ENCODE measurements around the gene DRC3. TPM values are rescaled to one million over a fixed set of nuclear protein-coding genes. Genes with fewer than 3 reads are reported as not detected.
"Not testable (repeated sequence)": the region's sequence is repeated elsewhere in the genome, so short reads cannot be mapped to it uniquely, and the experiment has no call there.

The DRC3 gene
- total RNA-seq, 1 experiment from 2014 or later = 0.69 TPM

DNA sequence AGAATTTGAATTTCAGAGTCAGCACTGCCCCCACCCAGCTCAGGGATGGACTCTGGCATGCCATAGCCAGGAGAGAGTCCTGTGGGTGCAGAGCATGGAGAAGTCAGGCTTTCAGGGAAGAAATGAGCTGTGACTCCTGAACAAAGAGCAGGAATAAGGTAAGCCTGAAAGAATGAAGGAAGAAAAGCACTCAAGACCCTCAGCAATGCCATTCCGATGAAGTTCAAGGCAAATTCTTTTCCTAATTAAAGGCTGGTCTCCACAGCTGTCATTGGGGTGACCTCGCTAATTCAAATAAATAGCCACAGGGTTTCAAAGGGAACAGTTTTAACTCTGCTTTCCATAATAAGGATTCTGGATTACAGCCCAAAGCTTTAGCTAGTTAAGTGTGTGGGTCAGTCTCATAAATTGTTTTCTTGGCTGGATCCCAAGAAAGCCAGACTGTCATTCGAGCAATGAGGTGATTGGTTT, 32.2 kb upstream of the DRC3 start:
- DNase-seq (ENCODE audit: low read depth) = peak; percentile 90

DNA sequence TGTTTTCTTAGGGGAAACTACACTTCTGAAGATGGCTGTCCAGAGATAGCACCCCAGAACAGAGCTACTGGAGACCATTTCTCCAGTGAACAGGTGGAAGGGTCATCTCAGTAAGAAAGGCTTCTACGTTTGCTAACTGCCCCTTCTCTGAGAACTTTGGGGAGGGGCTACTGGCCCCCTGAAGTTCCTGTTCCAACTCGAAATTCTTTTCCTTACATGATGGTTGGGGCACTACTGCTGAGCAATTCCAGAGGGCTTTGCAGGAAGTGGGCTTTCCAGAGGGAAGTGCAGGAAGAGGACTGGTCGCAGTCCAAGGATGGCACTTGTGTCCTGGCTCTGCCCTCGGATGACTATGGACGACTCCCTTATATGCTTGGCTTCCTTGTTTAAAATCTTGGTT, 31.6 kb upstream of the DRC3 start:
- DNase-seq (ENCODE audit: low read depth) = no peak

- DNase-seq (ENCODE audit: low read depth) = peak; percentile 56
Measured at GRCh38 chr17:17942846-17943245, 29.8 kb upstream of the DRC3 start.

DNA sequence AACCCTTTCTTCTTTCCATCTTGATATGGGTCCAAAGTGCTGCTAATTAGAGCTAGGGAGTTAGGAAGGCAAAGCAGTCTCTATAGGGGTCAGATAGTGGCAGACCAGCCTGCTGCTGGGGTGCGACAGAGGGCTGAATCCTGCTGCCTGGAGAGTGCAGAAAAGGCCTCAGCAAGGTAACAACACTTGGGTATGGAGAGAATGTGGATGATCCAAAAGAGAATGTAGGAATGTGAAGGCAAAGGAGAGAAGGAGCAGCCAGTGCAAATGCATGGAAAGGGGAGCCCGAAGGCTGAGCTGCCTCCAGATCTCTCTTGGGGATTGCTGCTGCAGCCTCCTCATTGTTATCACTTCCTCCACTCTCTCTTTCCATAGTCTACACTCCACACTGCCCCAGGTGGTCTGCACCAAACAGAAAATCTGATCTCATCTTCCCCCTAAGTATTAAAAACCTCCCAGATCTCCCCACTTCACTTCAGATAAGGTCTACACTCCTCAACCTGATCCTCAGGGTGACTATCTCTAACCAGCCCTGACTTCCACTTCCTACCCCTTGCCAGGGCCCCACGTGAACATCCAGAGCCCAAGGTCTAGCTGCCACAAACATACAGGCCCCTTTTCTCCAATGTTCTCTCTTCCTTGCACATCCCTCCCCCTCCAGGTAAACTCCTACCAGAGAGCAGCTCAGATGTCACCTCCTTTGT, 29.2 kb upstream of the DRC3 start:
- DNase-seq (ENCODE audit: low read depth) = no peak

DNA sequence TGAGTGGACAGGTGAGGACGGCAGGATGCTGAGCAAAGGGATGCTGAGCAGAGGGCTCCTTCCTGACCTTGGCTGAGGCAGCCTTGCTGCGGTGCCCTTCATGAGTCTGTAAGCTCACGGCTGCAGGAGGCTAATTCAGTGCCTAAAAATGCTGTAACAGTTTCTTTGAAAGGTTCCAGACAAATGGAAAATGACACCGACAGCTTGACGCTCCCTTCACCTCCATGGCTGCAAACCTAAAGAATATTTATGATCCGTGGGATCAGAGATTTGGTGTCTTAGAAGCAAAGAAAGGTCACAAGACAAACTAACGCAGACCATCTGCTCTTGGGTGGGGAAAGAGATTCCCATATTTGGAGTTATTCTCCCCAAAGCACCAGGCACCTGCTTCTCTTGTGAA, 28.4 kb upstream of the DRC3 start:
- DNase-seq (ENCODE audit: low read depth) = no peak

DNA sequence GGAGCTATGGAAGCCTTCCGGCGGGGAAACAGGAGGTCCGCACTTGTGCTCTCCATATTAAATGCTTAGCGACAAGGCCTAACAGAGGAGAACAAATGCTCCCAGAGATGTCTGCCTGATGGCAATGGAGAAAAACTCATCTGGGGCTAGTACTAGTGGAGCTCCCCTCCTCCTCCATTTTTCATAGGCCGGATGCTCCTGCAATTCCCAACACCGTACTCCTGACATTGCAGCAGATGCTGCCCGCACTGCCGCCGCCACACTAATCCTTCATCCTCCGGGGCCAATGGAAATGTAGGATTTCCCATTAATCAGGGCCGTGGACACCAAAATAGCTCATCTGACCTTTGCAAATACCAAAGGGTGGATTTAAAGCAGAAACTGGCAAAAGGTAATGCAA, 27.9 kb upstream of the DRC3 start:
- no peak for DNase-seq (ENCODE audit: low read depth)

DNA sequence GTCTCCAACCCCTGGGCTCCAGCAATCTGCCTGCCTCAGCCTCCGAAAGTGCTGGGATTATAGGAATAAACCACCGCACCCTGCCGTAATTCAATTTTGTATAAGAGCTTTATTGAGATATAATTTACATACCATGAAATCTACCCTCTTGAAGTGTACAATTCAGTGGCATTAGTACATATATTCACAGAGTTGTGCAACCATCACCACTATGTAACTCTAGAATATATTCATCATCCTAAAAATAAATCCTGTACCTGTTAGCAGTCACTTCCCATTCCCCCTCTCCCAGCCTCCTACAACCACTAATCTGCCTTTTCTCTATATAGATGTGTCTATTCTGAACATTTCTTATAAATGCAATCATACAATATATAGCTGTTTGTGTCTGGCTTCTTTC, 26.6 kb upstream of the DRC3 start:
- no peak for DNase-seq (ENCODE audit: low read depth)

DNA sequence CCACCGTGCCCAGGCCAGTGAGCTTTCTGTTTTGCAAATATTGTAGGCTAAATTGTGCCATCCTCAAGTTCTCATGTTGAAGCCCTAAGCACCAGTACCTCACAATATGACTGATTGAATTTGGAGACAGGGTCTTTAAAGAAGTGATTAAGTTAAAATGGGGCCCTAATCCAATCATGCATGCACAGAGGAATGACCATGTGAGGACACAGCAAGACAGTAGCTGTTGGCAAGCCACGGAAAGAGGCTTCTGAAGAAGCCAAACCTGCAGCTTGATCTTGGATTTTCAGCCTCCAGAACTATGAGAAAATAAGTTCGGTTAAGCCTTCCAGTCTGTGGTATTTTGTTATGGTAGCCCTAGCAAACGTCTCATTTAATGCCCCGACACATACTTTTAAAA, 25.4 kb upstream of the DRC3 start:
- DNase-seq (ENCODE audit: low read depth) = no peak

- DNase-seq (ENCODE audit: low read depth) = peak; percentile 12
Measured at GRCh38 chr17:17947966-17948365, 24.7 kb upstream of the DRC3 start.

GRCh38 chr17:17950347-17950746, 22.3 kb upstream of the DRC3 start:
- no peak for DNase-seq (ENCODE audit: low read depth)

- DNase-seq (ENCODE audit: low read depth) = no peak
Measured at GRCh38 chr17:17950806-17951205, 21.9 kb upstream of the DRC3 start.

DNA sequence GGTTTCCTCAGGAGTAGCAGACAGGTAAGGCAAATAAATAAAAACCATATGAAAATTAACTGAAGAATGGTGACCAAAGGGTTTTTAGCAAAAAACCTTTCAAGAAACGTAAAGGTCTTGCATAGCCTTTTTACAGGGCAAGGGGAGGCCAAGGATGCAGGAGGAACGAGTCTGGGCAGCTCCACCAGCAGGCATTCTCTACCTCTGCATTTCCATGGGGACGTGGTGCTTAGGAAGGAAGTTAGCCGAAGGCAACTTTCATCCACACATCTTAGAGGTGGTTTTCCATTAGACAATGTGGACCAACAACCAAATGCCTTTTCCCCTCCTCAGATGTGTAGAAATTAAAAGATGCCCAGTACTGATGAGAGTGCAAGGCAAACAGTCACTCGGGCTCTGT, 21.1 kb upstream of the DRC3 start:
- DNase-seq (ENCODE audit: low read depth) = no peak

DNA sequence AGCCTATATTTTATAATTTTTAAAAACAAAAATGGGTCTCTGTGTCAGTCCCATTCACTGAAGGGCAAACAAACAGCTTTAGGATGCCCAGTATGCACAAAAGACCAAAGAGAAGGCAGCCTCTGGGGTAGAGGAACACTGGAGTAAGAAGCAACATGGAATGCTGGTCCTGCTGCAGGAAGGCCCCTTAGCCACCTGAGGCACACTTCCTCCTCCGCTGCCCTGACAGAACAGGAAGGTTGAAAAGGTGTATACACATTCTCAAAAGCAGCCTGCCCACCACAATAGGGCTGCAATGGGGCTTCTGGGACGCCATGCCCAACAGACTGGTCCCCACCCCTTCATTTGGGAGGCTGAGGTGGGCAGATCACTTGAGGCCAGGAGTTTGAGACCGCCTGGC, 20.0 kb upstream of the DRC3 start:
- DNase-seq (ENCODE audit: low read depth) = no peak

GRCh38 chr17:17954079-17954478, 18.6 kb upstream of the DRC3 start:
- DNase-seq (ENCODE audit: low read depth) = no peak

GRCh38 chr17:17955790-17956341, 16.8 kb upstream of the DRC3 start:
- DNase-seq (ENCODE audit: low read depth) = not testable (repeated sequence)

DNA sequence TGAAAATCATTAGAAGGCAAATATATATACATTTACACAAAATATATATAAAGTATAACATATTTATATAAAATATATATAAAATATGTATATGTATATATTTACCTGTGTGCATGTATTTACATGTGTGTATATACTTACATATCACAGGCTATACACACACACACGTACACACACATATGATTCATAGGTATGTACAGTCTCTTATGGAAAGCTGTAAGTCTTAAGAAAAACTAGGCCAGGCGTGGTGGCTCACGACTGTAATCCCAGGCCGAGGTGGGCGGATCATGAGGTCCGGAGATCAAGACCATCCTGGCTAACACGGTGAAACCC, 15.1 kb upstream of the DRC3 start:
- no peak for DNase-seq (ENCODE audit: low read depth)

GRCh38 chr17:17958982-17959381, 13.7 kb upstream of the DRC3 start:
- DNase-seq (ENCODE audit: low read depth) = no peak

GRCh38 chr17:17959520-17960361, 12.9 kb upstream of the DRC3 start:
- peak; percentile 72 for DNase-seq (ENCODE audit: low read depth)

DNA sequence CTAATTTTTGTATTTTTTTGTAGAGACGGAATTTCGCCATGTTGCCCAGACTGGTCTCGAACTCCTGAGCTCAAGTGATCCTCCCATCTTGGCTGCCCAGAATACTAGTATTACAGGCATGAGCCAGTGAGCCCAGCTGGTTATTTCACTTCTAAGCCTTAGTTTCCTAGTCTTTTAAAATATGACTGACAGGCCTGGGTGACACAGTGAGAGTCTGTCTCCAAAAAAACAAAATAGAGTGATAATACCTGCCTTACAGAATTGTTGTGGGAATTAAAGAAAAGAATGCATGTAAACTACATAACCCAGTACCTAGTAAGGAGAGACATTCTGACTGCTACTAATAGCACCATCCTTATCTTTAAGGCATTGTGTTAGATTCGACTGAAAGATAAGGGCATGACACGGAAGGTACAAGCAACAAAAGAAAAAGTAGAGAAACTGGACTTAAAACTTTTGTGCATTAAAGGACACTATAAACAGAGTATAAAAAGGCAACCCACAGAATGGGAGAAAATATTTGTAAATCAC, 12.1 kb upstream of the DRC3 start:
- DNase-seq (ENCODE audit: low read depth) = no peak

GRCh38 chr17:17963066-17963465, 9.6 kb upstream of the DRC3 start:
- no peak for DNase-seq (ENCODE audit: low read depth)

DNA sequence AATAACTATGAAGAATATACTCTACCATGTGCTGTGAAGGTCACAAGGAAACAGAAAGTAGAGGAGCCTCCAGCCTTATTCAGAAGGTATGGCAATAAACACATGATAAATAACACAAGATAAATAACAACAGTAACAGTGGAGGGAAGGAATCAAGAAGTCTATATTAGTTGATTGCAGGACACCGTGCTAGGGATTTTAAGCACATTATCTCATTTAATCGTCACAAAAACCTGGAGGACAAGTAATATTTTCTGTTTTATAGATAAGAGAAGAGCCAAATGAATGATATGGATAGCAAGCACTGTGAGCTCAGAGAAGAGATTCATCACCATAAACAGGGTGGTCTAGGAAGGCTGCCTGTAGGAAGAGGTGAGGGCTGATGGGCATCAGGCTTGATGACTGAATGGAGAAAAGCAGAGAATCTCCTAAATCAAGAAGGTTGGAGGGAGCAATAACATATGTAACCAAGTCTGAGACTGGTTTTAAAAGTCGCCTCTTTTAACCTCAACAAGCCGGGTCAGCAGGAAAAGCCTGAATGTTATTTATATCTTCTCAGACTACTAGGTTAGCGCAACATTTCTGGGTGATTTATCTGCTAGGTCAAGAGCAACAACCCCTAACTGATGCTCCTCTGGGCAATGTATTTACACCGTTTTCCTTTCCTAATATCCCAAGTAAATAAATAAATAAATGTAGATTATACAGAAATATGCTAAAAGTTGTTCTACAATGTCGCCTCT, 8.8 kb upstream of the DRC3 start:
- no peak for DNase-seq (ENCODE audit: low read depth)

- no peak for DNase-seq (ENCODE audit: low read depth)
Measured at GRCh38 chr17:17964710-17965109, 8.0 kb upstream of the DRC3 start.

All from M059J (cell line).